H54 (cell line): ENCODE measurements around the gene CGNL1.

Experiments
- DNase-seq: peaks from one replicate; pipeline ENCODE4 v3.0.0; 2011; ENCODE audit warnings: low spot score, mixed read lengths; ENCODE audit not compliant: insufficient read length
- FAIRE-seq: peaks from 3 replicates; lab custom pipeline; 2011; peaks lifted over from hg19 to GRCh38; lab: Jason Lieb, UNC
- POLR2A ChIP-seq: IDR thresholded peaks from 2 replicates; pipeline ENCODE4 v1.6.1; 2011; ENCODE audit warnings: low read depth, mild to moderate bottlenecking, low read length

CGNL1 gene

GRCh38 chr15:57538821-57539220 lies 162.5 kb downstream of the CGNL1 start:
- no peak for FAIRE-seq
- DNase-seq = no peak
- TF ChIP-seq POLR2A = no peak

- FAIRE-seq (no peak), DNase-seq (no peak)
- no peak for TF ChIP-seq POLR2A
Measured at GRCh38 chr15:57540211-57540610, 163.9 kb downstream of the CGNL1 start.

GRCh38 chr15:57540736-57541135 lies 164.4 kb downstream of the CGNL1 start:
- TF ChIP-seq POLR2A = no peak
- no peak for FAIRE-seq
- DNase-seq = no peak

GRCh38 chr15:57541271-57541670 lies 165.0 kb downstream of the CGNL1 start:
- FAIRE-seq = no peak
- DNase-seq = no peak
- no peak for TF ChIP-seq POLR2A

GRCh38 chr15:57541805-57542504 lies 165.7 kb downstream of the CGNL1 start:
- FAIRE-seq (no peak), DNase-seq (peak; percentile 26)
- no peak for TF ChIP-seq POLR2A

GRCh38 chr15:57542505-57542817 lies 166.2 kb downstream of the CGNL1 start:
- DNase-seq = no peak
- TF ChIP-seq POLR2A = no peak
- FAIRE-seq = no peak

- no peak for FAIRE-seq
- no peak for TF ChIP-seq POLR2A
- DNase-seq = no peak
Measured at GRCh38 chr15:57544848-57545480, 168.7 kb downstream of the CGNL1 start.

- no peak for FAIRE-seq
Measured at GRCh38 chr15:57545995-57546394, 169.7 kb downstream of the CGNL1 start.

GRCh38 chr15:57547243-57547755 lies 171.0 kb downstream of the CGNL1 start:
- no peak for TF ChIP-seq POLR2A
- FAIRE-seq = no peak
- DNase-seq = no peak

More at GRCh38 chr15:57545995-57546394, 169.7 kb downstream of the CGNL1 start:
- no peak for DNase-seq
- TF ChIP-seq POLR2A = no peak

GRCh38 chr15:57548351-57548750 lies 172.0 kb downstream of the CGNL1 start:
- no peak for TF ChIP-seq POLR2A
- DNase-seq (no peak), FAIRE-seq (no peak)

GRCh38 chr15:57548835-57549234 lies 172.5 kb downstream of the CGNL1 start:
- TF ChIP-seq POLR2A = no peak

GRCh38 chr15:57549935-57550334 lies 173.6 kb downstream of the CGNL1 start:
- no peak for TF ChIP-seq POLR2A
- FAIRE-seq = no peak
- DNase-seq = no peak

More at GRCh38 chr15:57548835-57549234, 172.5 kb downstream of the CGNL1 start:
- FAIRE-seq = no peak
- no peak for DNase-seq

GRCh38 chr15:57550640-57551039 lies 174.3 kb downstream of the CGNL1 start:
- DNase-seq (no peak), FAIRE-seq (no peak)
- no peak for TF ChIP-seq POLR2A

GRCh38 chr15:57551715-57552677 lies 175.7 kb downstream of the CGNL1 start:
- no peak for TF ChIP-seq POLR2A
- DNase-seq = peak; percentile 70
- no peak for FAIRE-seq
